ENCODE measurements around the gene AQR.
A peak's percentile ranks its signal among the peaks of the same experiment; 100 is the strongest.
"Not testable (repeated sequence)": the region's sequence is repeated elsewhere in the genome, so short reads cannot be mapped to it uniquely, and the experiment has no call there.

The AQR gene

DNA sequence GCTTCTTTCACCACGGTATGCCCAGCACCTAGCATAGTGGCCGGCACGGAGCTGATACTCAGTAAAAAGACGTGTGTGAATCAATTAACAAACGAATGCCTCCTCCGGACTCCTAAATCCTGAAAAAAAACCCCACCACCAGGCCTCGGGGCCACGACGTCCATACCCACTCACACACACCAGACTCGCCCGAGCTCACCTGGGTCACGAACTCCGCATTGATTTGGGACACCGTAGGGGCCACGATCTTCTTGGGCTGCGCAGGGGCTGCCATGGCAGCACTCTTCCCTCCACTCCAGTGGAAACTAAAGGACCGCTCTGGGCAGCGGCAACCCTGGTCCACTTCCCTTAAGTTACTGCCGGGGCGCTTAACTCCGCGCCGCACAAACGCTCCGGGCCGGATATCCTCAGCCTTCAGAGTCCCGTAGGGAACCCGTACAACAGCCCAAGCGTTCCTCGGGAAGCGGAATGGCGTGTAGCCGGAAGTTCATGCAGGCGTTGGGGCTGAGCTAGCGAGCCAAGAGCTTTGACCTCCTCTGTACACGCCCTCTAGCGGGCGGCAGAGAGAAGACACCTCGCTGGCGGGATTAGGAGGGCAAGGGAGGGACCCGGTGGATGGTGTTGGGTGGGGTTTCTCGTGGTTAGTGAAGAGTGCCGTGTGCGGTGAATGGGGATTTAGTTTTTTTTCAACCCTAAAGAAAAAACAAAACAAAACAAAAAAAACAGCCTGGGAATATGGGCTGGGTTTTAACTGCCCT, at the start of gene AQR:
Gene AQR, minus strand, starts transcription at position 403 of the 758 bp plus-strand sequence. Its CDS starts 129 bp downstream, at position 274.
- peak; percentile 94 for DNase-seq

DNA sequence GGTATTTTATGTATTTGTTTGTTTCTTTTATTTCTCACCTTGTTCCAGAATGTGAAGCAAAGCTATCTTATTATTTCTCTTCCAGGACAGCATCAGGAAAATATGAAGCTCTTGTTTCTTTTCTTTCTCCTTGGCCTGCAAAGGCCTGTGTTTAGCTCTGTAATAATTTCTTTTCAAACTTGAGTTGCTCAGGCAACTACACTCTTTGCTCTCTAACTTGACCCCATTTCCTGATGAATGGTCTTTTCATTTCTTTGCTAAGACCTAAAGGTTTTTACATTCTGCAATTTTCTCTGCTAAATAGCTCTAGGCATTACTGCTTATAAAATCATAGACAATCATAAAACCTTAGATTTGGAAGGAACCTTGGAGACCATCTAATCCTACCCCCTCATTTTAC, 44.7 kb upstream of the AQR start:
- no peak for DNase-seq

- peak in 1 of 2 donors; percentile 12 for DNase-seq
Observed at GRCh38 chr15:35013370-35013769, 43.8 kb upstream of the AQR start.

DNA sequence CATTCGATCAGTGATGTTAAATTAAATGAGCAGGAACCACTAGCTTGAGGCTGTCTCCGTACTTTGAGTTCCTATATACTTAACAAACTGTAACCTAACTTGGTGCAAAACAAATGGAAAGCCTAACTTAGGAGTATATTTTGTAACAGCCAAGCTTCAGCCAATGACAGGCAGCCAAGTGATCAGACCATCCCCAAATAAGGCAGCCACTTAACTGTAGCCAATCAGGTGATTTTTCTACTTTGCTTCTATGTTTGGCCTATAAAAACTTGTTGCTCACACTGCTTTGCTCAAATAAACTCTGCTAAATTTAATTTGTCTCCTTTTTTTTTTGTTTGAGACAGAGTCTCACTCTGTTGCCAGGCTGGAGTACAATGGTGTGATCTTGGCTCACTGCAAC, 37.9 kb upstream of the AQR start:
- no peak for DNase-seq

DNA sequence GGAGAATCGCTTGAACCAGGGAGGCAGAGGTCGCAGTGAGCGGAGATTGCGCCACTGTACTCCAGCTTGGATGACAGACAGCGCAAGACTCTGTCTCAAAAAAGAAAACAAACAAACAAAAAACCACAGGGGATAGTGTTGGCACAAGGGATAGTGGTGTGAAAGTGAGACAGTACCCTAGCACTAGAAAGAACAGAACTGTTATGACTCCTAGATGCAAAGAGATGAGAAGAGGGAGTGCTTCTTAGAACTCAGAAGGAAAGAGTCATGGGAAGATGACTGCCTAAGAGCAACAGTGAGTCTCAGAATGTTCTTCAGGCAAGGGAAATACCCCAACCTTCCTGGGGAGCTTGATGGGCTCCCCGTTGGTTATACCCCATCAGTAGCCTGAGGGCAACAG, 36.4 kb upstream of the AQR start:
- DNase-seq, result no peak

DNA sequence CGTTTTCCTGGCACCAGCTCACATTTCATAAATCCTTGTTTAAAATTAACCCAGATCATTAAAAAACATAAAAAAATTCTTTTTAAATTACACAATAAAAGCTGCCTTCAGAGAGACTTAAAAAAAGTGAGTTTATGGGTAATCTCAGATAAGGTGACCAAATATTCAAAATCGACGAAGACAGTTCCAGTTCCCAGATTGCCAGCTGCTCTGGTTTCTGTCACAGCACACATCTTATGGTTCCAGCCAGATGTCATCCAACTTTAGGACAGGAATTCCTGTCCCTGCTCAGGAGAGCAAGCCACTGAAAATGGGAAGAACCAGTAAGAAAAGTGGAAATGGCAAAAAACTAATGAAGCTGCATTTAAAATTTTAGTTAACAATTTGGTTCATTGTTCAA, 34.4 kb upstream of the AQR start:
- no peak for DNase-seq

- no peak for DNase-seq
Observed at GRCh38 chr15:35000511-35000910, 31.0 kb upstream of the AQR start.

GRCh38 chr15:34999906-35000305, 30.4 kb upstream of the AQR start:
- no peak for DNase-seq

- DNase-seq, result no peak
Observed at GRCh38 chr15:34994925-34995324, 25.4 kb upstream of the AQR start.

DNA sequence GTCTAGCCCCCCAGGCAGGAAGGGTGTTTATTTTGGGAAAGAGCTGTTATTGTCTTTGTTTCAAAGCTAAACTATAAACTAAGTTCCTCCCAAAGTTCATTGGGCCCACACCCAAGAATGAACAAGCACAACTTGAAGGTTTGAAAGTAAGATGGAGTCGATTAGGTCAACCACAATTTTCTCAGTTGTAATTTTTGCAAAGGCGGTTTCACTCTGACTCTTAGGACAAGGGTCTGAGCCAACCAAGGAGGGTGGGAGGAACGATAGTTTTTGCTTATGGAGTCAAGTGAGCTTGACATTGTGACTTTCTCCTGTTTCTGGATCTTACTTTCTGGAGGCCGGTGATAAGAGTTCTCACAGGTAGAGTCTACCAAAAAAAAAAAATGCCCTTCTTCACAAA, 24.3 kb upstream of the AQR start:
- DNase-seq, result no peak

GRCh38 chr15:34993412-34993811, 23.9 kb upstream of the AQR start:
- DNase-seq, result no peak

GRCh38 chr15:34988027-34988902, 18.7 kb upstream of the AQR start, which contains the start of gene ZNF770:
Gene ZNF770 (minus strand): TSS chr15:34988287. CDS start chr15:34983434, 4,853 bp downstream.
- peak; percentile 85 to 89 for DNase-seq

GRCh38 chr15:34987609-34988026, 18.1 kb upstream of the AQR start:
- no peak for DNase-seq

GRCh38 chr15:34986771-34987480, 17.4 kb upstream of the AQR start:
- DNase-seq, result no peak

GRCh38 chr15:34986326-34986725, 16.8 kb upstream of the AQR start:
- no peak for DNase-seq

DNA sequence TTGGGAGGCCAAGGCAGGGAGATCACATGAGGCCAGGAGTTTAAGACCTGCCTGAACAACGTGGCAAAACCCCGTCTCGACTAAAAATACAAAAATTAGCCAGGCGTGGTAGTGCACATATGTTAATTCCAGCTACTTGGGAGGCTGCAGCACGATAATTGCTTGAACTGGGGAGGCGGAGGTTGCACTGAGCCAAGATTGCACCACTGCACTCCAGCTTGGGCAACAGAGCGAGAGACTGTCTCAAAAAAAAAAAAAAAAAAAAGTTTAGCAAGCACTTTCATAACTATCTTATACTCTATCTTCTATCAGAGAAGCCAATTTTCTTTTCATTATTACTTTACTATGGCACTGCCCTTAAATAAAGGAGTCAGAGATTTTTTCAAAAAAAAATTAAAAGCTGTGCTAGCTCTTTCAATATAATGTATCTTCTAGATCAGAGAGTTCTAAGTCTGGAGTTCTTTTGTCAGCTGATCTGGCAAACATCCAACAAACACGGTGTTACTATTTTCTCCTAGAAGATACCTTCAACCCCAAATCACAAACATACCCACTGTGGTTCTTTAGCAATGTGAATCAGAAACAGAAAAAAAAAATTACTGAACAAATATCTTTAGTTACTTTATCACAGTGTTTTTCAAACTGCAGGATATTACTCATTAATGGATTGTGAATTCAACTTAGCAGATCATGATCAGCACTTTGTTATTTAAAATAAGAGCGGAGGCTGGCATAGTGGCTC, 15.5 kb upstream of the AQR start:
- peak in 1 of 2 donors; percentile 17 for DNase-seq

- DNase-seq, result no peak
Observed at GRCh38 chr15:34976743-34977142, 7.2 kb upstream of the AQR start.

DNA sequence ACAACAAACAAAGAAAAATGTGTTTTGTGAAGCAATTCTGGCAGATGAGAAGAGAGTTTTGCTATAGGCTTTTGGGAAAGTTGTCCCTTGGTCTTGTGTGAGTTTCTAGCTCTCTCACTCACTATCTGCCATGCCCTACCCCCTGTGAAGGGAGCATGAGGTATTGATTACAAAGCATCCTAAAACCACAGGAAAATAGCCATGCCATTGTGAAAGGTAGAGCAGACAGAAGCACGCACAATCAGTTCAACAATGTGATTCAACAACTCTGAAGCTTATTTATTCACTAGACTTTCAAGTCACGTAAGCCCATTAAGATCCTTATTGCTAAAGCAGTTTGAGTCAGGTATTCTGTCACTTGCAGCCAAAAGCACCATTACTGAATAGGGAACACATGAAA, 6.5 kb upstream of the AQR start:
- DNase-seq, result no peak

DNA sequence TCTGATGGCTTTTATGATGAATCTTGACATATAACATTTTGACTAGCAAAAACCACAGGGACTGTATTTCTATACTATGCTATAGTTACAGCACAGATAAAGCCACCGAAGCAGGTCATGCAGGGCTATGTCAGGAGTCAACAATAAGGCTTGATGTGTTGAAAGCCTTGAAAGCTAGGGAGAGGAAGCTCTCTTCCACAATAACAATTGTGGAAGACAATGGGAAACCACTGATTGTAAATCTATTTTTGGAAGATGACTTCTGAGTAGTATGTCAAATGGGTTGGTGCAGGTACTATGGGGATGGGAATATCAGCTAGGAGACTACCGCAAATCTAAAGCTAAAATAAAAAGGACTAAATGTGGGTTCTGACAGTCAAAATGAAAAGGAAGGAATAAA, 4.0 kb upstream of the AQR start:
- DNase-seq, result no peak

DNA sequence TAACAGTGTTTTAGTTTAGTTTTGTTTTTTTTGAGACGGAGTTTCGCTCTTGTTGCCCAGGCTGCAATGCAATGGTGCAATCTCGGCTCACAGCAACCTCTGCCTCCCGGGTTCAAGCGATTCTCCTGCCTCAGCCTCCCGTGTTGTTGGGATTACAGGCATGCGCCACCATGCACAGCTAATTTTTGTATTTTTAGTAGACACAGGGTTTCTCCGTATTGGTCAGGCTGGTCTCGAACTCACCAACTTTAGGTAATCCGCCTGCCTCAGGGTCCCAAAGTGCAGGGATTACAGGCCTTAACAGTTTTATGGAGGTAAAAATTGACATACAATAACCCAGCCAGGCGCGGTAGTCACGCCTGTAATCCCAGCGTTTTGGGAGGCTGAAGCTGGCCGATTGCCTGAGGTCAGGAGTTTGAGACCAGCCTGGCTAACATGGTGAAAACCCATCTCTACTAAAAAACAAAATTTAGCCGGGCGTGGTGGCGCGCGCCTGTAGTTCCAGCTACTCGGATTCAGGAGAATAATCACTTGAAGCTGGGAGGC, 629 bp upstream of the AQR start:
- DNase-seq, result not testable (repeated sequence)

DNA sequence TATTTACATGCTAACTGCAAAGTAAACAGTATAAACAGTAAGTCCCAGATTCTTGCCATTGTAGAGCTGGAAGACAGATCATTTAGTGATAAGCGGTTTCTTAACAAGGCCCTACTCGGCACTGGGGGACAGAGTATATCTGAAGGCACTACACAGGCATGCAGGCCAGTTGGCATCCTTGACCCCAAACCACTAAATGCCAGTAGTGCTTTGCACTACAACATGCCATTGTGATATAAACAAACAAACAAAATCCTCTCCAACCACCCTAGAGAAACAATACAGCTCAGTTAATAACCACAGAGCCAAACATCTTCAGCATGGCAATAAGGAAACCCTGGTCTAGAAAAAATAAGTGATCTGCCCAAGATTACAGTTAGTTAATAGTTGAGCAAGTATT, 5.3 kb downstream of the AQR start:
- DNase-seq, result no peak

- no peak for DNase-seq
Observed at GRCh38 chr15:34953851-34954250, 15.7 kb downstream of the AQR start.
